Heart right ventricle (tissue), 16 donors: ENCODE measurements around the gene PDE2A. TPM values are rescaled to one million over a fixed set of nuclear protein-coding genes. Genes with fewer than 3 reads are reported as not detected.

Experiments used
- ATAC-seq, 8 donors: fragments of 200-7000 bp; cut with Tn5 transposase; one replicate each; pipeline ENCODE4 v1.9.1; 2020; ENCODE audit warnings: mild to moderate bottlenecking in 8 of 8, moderate library complexity in 8 of 8, moderate number of reproducible peaks in 1 of 8
- DNase-seq, 2 donors: peaks; one replicate each; pipeline ENCODE4 v3.0.0-alpha.2; 2020
- H3K27ac ChIP-seq, 10 donors: fragments of 200-600 bp; sonication (generic) in 2 of 10; one replicate each; pipeline versions ENCODE4 v1.5.0 to v1.8.0; 2020 to 2022; ENCODE audit warnings: mild to moderate bottlenecking in 3 of 10
- H3K27me3 ChIP-seq, 7 donors: fragments of 200-600 bp; one replicate each; pipeline ENCODE4 v1.8.0; 2021 to 2022; ENCODE audit warnings: mild to moderate bottlenecking in 2 of 7
- H3K36me3 ChIP-seq, 9 donors: fragments of 200-600 bp; sonication (generic) in 1 of 9; one replicate each; pipeline versions ENCODE4 v1.5.0 to v1.8.0; 2020 to 2022; ENCODE audit warnings: mild to moderate bottlenecking in 2 of 9
- H3K4me1 ChIP-seq, 9 donors: fragments of 200-600 bp; sonication (generic) in 1 of 9; one replicate each; pipeline versions ENCODE4 v1.5.0 to v1.8.0; 2020 to 2022; ENCODE audit warnings: mild to moderate bottlenecking in 4 of 9
- H3K4me3 ChIP-seq, 10 donors: fragments of 200-600 bp; sonication (generic) in 2 of 10; one replicate each; pipeline versions ENCODE4 v1.5.0 to v1.8.0; 2020 to 2022; ENCODE audit warnings: mild to moderate bottlenecking in 7 of 10, moderate library complexity in 2 of 10
- H3K9me3 ChIP-seq, 11 donors: fragments of 200-600 bp in 10 of 11; sonication (generic) in 2 of 11; one replicate each; pipeline versions ENCODE4 v1.5.0 to v1.8.0; 2013 to 2022; ENCODE audit warnings: mild to moderate bottlenecking in 2 of 11, control low read depth in 1 of 11, moderate library complexity in 1 of 11
- CTCF ChIP-seq, 9 donors: fragments of 200-600 bp; sonication (generic) in 2 of 9; IDR thresholded peaks; one replicate each; pipeline versions ENCODE4 v1.5.0 to v1.8.0; 2021 to 2022; ENCODE audit warnings: antibody characterized with exemption in 9 of 9, mild to moderate bottlenecking in 5 of 9, moderate library complexity in 1 of 9
- WGBS, 2 donors: extraction: QIAGEN DNeasy Blood & Tissue Kit; methylation state at CpG; one replicate each; pipeline ENCODE4 v1.1.7; 2013; ENCODE audit warnings: inconsistent platforms in 1 of 2; 5-methylcytosine and 5-hydroxymethylcytosine counted together
- intact Hi-C, 10 donors: fragments of 100-400 bp; cut with DNase I; formaldehyde crosslinking; loops; one replicate each; pipeline versions ENCODE4 v1.11.1 to v1.14.2; 2022
- polyA plus RNA-seq, 2 donors: library from polyadenylated mRNA; stranded (reverse); fragments of 200-250 nt; gene quantifications; one replicate each; pipeline ENCODE4 v1.2.3, GENCODE V29; 2013
- total RNA-seq, 10 donors: library from RNA; stranded (reverse); fragmentation: NEBNext Ultra II Directional in 3 of 10; extraction: Animal tissue kit (Norgen Biotek cat#: 25700) in 3 of 10; gene quantifications; one replicate each; pipeline versions ENCODE4 v1.2.1 to v1.2.4, GENCODE V29; 2021 to 2023
- donor health status: Arrhythmogenic right ventricular cardiomyopathy.
- donor health status: ischemic (EF 13 %, LVEDD 7.1; RV severe dilation, severe dysfunction).
- donor health status: healthy with polysubstance abuse.
- donor health status: DM: no; HTN: yes; CAD: no.
- donor health status: DM: no; HTN: no; CAD: no.
- donor health status: ischemic (EF 25% LVEDD 6.9; RV normal size, moderate dysfunction).
- donor health status: ischemic (EF 25% LVEDD 5.7; RV mildly dilated, moderate dysfunction).
- donor health status: healthy.
- donor health status: DM: yes; HTN: yes; CAD: no.
- donor health status: Ischemic cardiomyopathy.
- donor health status: ischemic (EF 35%, LVEDD 5.7; RV mildly dilated, moderate dysfunction).
- donor health status: nonischemic (EF 11% LVEDD 7.7; RV severe dilation, severe dysfunction).
- donor health status: DM: yes; HTN: yes; CAD: no.
- donor health status: PGD.
- donor health status: ischemic (EF 29% LVEDD 5.4; RV normal size, mild dysfunction).
- donor health status: nonischemic (EF 23%, LVEDD 6.1; RV moderate dilation, normal function).

The PDE2A gene
- total and polyA plus RNA-seq, 12 donors = 10.4 to 47.6 (median 30.2) TPM

GRCh38 chr11:72681226-72682153 is 7.3 kb upstream of the PDE2A start:
- 39 to 41% methylated on average over 17 of the region's 17 CpGs for WGBS, 2 donors
- ATAC-seq = peak in 1 of 8 donors; percentile 4

GRCh38 chr11:72680624-72681158 is 6.5 kb upstream of the PDE2A start:
- intact Hi-C loops = loop anchor here in 9 of 10 donors (5.0 to 10.0 kb wide), 3 partner anchors 93 to 208 kb away; no protein-coding TSS in a partner anchor
- peaks cover 6 to 52% (median 23%) of the 10 kb centered on the region in 9 donors for H3K4me1 ChIP-seq
- DNase-seq (no peak), ATAC-seq (no peak)
- no peak for TF ChIP-seq CTCF (IDR thresholded peaks at IDR 0.05)
- H3K4me3 ChIP-seq = no peak overlapping the region
- peaks cover 0 to 27% (median 9%) of the 10 kb centered on the region in 9 donors for H3K36me3 ChIP-seq
- H3K9me3 ChIP-seq = no peaks in the 10 kb centered on the region
- 62 to 64% methylated on average over 6 of the region's 6 CpGs for WGBS, 2 donors
- H3K27ac ChIP-seq = no peak overlapping the region
- peaks cover 4 to 39% (median 31%) of the 10 kb centered on the region in 7 donors for H3K27me3 ChIP-seq

More at GRCh38 chr11:72681226-72682153, 7.3 kb upstream of the PDE2A start:
- no peak for DNase-seq
- H3K27me3 ChIP-seq = peaks cover 0 to 31% (median 23%) of the 10 kb centered on the region in 7 donors
- H3K9me3 ChIP-seq = no peaks in the 10 kb centered on the region
- no peak overlapping the region for H3K27ac ChIP-seq
- no peak overlapping the region for H3K4me3 ChIP-seq
- peaks cover 0 to 35% (median 10%) of the 10 kb centered on the region in 9 donors for H3K36me3 ChIP-seq
- no peak for TF ChIP-seq CTCF (IDR thresholded peaks at IDR 0.05)
- peaks cover 6 to 60% (median 28%) of the 10 kb centered on the region in 9 donors for H3K4me1 ChIP-seq
- intact Hi-C loops = loop anchor here in 9 of 10 donors (2.0 to 10.0 kb wide), 5 partner anchors 93 to 209 kb away; no protein-coding TSS in a partner anchor

GRCh38 chr11:72679869-72680268 is 5.6 kb upstream of the PDE2A start:
- no peak overlapping the region for H3K4me3 ChIP-seq
- H3K27ac ChIP-seq = no peak overlapping the region
- H3K9me3 ChIP-seq = no peaks in the 10 kb centered on the region
- WGBS, 2 donors = 58 to 63% methylated on average over 5 of the region's 5 CpGs
- peaks cover 3 to 44% (median 15%) of the 10 kb centered on the region in 9 donors for H3K4me1 ChIP-seq
- intact Hi-C loops = loop anchor here in 9 of 10 donors (5.0 to 10.0 kb wide), 3 partner anchors 93 to 208 kb away; no protein-coding TSS in a partner anchor
- no peak for TF ChIP-seq CTCF (IDR thresholded peaks at IDR 0.05)
- no peak for ATAC-seq
- no peak for DNase-seq
- peaks cover 0 to 19% (median 1%) of the 10 kb centered on the region in 9 donors for H3K36me3 ChIP-seq
- peaks cover 5 to 47% (median 39%) of the 10 kb centered on the region in 7 donors for H3K27me3 ChIP-seq

GRCh38 chr11:72678524-72678923 is 4.3 kb upstream of the PDE2A start:
- Histone ChIP-seq H3K27ac (no peak overlapping the region), H3K4me1 (peaks cover 0 to 31% (median 4%) of the 10 kb centered on the region in 9 donors), H3K36me3 (peaks cover 0 to 6% (median 0%) of the 10 kb centered on the region in 9 donors), H3K4me3 (no peak overlapping the region), H3K27me3 (peaks cover 5 to 61% (median 51%) of the 10 kb centered on the region in 7 donors), H3K9me3 (no peaks in the 10 kb centered on the region)
- ATAC-seq = no peak
- TF ChIP-seq CTCF (IDR thresholded peaks at IDR 0.05) = no peak
- DNase-seq = no peak
- WGBS, 2 donors = 63 to 67% methylated on average over 8 of the region's 8 CpGs
- intact Hi-C loops = loop anchor here in 1 of 10 donors (5.0 kb wide), 1 partner anchor 206 kb away; no protein-coding TSS in a partner anchor
